SK-N-MC (cell line): ENCODE results near the gene WFDC6.

Source experiments
- DNase-seq: peaks from one replicate; pipeline ENCODE4 v3.0.0-alpha.2; 2011; ENCODE audit warnings: low read depth, low spot score
- H3K27ac ChIP-seq: fragments of 200-600 bp; sonication (generic); 2 replicates; pipeline ENCODE4 v1.5.1; 2016; ENCODE audit warnings: mixed run types
- H3K36me3 ChIP-seq: fragments of 200-600 bp; sonication (generic); 2 replicates; pipeline ENCODE4 v1.6.1; 2017; ENCODE audit warnings: antibody characterized with exemption, low read length, mixed read lengths; ENCODE audit not compliant: insufficient read depth
- H3K4me3 ChIP-seq: fragments of 200-600 bp; sonication (generic); 2 replicates; pipeline ENCODE4 v1.5.1; 2016
- H3K9ac ChIP-seq: fragments of 200-600 bp; sonication (generic); 2 replicates; pipeline ENCODE4 v1.8.0; 2017; ENCODE audit warnings: mixed run types, mixed read lengths; ENCODE audit not compliant: insufficient read length
- H3K9me3 ChIP-seq: fragments of 200-600 bp; sonication (generic); 2 replicates; pipeline ENCODE4 v1.6.1; 2017; ENCODE audit warnings: low read depth, mild to moderate bottlenecking, antibody characterized with exemption, low read length, moderate library complexity, mixed read lengths
- EZH2 ChIP-seq: fragments of 200-600 bp; sonication (generic); IDR thresholded peaks from one replicate; pipeline ENCODE4 v1.6.1; 2017; ENCODE audit warnings: antibody characterized with exemption
- FOXP2 ChIP-seq: optimal IDR thresholded peaks from 2 replicates; pipeline ENCODE3; 2011; ENCODE audit warnings: mild to moderate bottlenecking, moderate library complexity; ENCODE audit not compliant: insufficient read depth; ENCODE audit errors: extremely low read length, control extremely low read depth
- POLR2AphosphoS5 ChIP-seq: IDR thresholded peaks from 2 replicates; pipeline ENCODE4 v1.6.1; 2012; ENCODE audit warnings: mild to moderate bottlenecking, low read depth, low read length, borderline replicate concordance

Gene WFDC6

GRCh38 chr20:45564760-45565276, 25.5 kb upstream of the WFDC6 start:
- no peaks in the 10 kb centered on the region for H3K36me3 ChIP-seq
- H3K9ac ChIP-seq = no peak overlapping the region
- no peak overlapping the region for H3K27ac ChIP-seq
- H3K9me3 ChIP-seq = no peaks in the 10 kb centered on the region
- no peak for TF ChIP-seq FOXP2
- TF ChIP-seq POLR2AphosphoS5 = no peak
- no peak for TF ChIP-seq EZH2
- H3K4me3 ChIP-seq = no peak overlapping the region
- no peak for DNase-seq

- H3K9ac ChIP-seq = no peak overlapping the region
- H3K9me3 ChIP-seq = no peaks in the 10 kb centered on the region
- no peak overlapping the region for H3K27ac ChIP-seq
- DNase-seq = no peak
- no peak overlapping the region for H3K4me3 ChIP-seq
- no peak for TF ChIP-seq FOXP2
- TF ChIP-seq POLR2AphosphoS5 = no peak
- TF ChIP-seq EZH2 = no peak
- H3K36me3 ChIP-seq = no peaks in the 10 kb centered on the region
These were observed 15.9 kb upstream of the WFDC6 start for GRCh38 chr20:45555198-45555597.

- no peaks in the 10 kb centered on the region for H3K9me3 ChIP-seq
- H3K9ac ChIP-seq = no peak overlapping the region
- no peak overlapping the region for H3K4me3 ChIP-seq
- no peaks in the 10 kb centered on the region for H3K36me3 ChIP-seq
- H3K27ac ChIP-seq = no peak overlapping the region
- DNase-seq = no peak
- TF ChIP-seq EZH2 = no peak
These were observed 13.2 kb upstream of the WFDC6 start for GRCh38 chr20:45552456-45552855.

GRCh38 chr20:45550765-45551164, 11.5 kb upstream of the WFDC6 start:
- no peak for TF ChIP-seq EZH2
- TF ChIP-seq FOXP2 = no peak
- no peak for TF ChIP-seq POLR2AphosphoS5
- no peak overlapping the region for H3K4me3 ChIP-seq
- no peaks in the 10 kb centered on the region for H3K36me3 ChIP-seq
- H3K27ac ChIP-seq = no peak overlapping the region
- no peak overlapping the region for H3K9ac ChIP-seq
- no peak for DNase-seq
- no peaks in the 10 kb centered on the region for H3K9me3 ChIP-seq

GRCh38 chr20:45548410-45548809, 9.1 kb upstream of the WFDC6 start:
- TF ChIP-seq EZH2 = no peak
- TF ChIP-seq POLR2AphosphoS5 = no peak
- TF ChIP-seq FOXP2 = no peak
- no peak overlapping the region for H3K9ac ChIP-seq
- no peak for DNase-seq

GRCh38 chr20:45547206-45547770, 8.0 kb upstream of the WFDC6 start, which contains the start of gene EPPIN:
Gene EPPIN (minus strand): TSS chr20:45547401. CDS start chr20:45547357, 44 bp downstream.
- TF ChIP-seq EZH2 = no peak
- no peak for TF ChIP-seq POLR2AphosphoS5
- TF ChIP-seq FOXP2 = no peak
- no peak for DNase-seq
- H3K4me3 ChIP-seq = no peak within 1 kb of the TSS
- no peak within 1 kb of the TSS for H3K27ac ChIP-seq
- no peak within 1 kb of the TSS for H3K9ac ChIP-seq
- no peaks in the 10 kb centered on the region for H3K36me3 ChIP-seq
- no peaks in the 10 kb centered on the region for H3K9me3 ChIP-seq

More at GRCh38 chr20:45548410-45548809, 9.1 kb upstream of the WFDC6 start:
- no peak overlapping the region for H3K4me3 ChIP-seq
- H3K9me3 ChIP-seq = no peaks in the 10 kb centered on the region
- H3K27ac ChIP-seq = no peak overlapping the region
- no peaks in the 10 kb centered on the region for H3K36me3 ChIP-seq

- no peak for DNase-seq
- no peak overlapping the region for H3K9ac ChIP-seq
- no peak overlapping the region for H3K4me3 ChIP-seq
- no peaks in the 10 kb centered on the region for H3K36me3 ChIP-seq
- no peak for TF ChIP-seq POLR2AphosphoS5
- no peak for TF ChIP-seq FOXP2
- no peak for TF ChIP-seq EZH2
- H3K9me3 ChIP-seq = no peaks in the 10 kb centered on the region
- H3K27ac ChIP-seq = no peak overlapping the region
These were observed 6.6 kb upstream of the WFDC6 start for GRCh38 chr20:45545754-45546453.

GRCh38 chr20:45545351-45545750, 6.1 kb upstream of the WFDC6 start:
- H3K9ac ChIP-seq = no peak overlapping the region
- H3K9me3 ChIP-seq = no peaks in the 10 kb centered on the region
- H3K4me3 ChIP-seq = no peak overlapping the region
- no peak for DNase-seq
- TF ChIP-seq FOXP2 = no peak
- TF ChIP-seq POLR2AphosphoS5 = no peak
- no peak for TF ChIP-seq EZH2
- H3K27ac ChIP-seq = no peak overlapping the region
- no peaks in the 10 kb centered on the region for H3K36me3 ChIP-seq

- Histone ChIP-seq H3K36me3 (no peaks in the 10 kb centered on the region), H3K9me3 (no peaks in the 10 kb centered on the region), H3K27ac (no peak overlapping the region), H3K4me3 (no peak overlapping the region), H3K9ac (no peak overlapping the region)
- TF ChIP-seq POLR2AphosphoS5 (no peak), EZH2 (no peak), FOXP2 (no peak)
- no peak for DNase-seq
These were observed 978 bp downstream of the WFDC6 start for GRCh38 chr20:45538209-45538799.
